Measurements from ENCODE around the gene LILRA6.
"Not testable (repeated sequence)": the region's sequence is repeated elsewhere in the genome, so short reads cannot be mapped to it uniquely, and the experiment has no call there.

DNA sequence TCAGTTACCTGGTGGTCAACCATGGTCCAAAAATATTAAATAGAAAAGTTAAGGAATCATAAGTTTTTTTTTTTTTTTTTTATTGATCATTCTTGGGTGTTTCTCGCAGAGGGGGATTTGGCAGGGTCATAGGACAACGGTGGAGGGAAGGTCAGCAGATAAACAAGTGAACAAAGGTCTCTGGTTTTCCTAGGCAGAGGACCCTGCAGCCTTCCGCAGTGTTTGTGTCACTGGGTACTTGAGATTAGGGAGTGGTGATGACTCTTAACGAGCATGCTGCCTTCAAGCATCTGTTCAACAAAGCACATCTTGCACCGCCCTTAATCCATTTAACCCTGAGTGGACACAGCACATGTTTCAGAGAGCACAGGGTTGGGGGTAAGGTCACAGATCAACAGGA, 28.4 kb downstream of the LILRA6 start:
- TF ChIP-seq, protein P1, sequence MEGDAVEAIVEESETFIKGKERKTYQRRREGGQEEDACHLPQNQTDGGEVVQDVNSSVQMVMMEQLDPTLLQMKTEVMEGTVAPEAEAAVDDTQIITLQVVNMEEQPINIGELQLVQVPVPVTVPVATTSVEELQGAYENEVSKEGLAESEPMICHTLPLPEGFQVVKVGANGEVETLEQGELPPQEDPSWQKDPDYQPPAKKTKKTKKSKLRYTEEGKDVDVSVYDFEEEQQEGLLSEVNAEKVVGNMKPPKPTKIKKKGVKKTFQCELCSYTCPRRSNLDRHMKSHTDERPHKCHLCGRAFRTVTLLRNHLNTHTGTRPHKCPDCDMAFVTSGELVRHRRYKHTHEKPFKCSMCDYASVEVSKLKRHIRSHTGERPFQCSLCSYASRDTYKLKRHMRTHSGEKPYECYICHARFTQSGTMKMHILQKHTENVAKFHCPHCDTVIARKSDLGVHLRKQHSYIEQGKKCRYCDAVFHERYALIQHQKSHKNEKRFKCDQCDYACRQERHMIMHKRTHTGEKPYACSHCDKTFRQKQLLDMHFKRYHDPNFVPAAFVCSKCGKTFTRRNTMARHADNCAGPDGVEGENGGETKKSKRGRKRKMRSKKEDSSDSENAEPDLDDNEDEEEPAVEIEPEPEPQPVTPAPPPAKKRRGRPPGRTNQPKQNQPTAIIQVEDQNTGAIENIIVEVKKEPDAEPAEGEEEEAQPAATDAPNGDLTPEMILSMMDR (IDR thresholded peaks at IDR 0.05) = not testable (repeated sequence)
- TF ChIP-seq POLR2A (IDR thresholded peaks at IDR 0.05) = not testable (repeated sequence)
